HG02840 (cell line): Measurements from ENCODE around the gene MET.

Experiments used
- ATAC-seq: cut with Tn5 transposase; IDR thresholded peaks from one replicate; pipeline ENCODE4 v1.9.1; 2021; ENCODE audit warnings: mild to moderate bottlenecking, moderate library complexity, moderate number of reproducible peaks; ENCODE audit not compliant: unreplicated experiment, low FRiP score

MET gene

GRCh38 chr7:116724560-116725231 is 52.7 kb downstream of the MET start:
- ATAC-seq, result no peak

- no peak for ATAC-seq
Observed at GRCh38 chr7:116726149-116726548, 54.2 kb downstream of the MET start.

- no peak for ATAC-seq
Observed at GRCh38 chr7:116726713-116727431, 54.9 kb downstream of the MET start.

GRCh38 chr7:116727432-116728009 is 55.5 kb downstream of the MET start:
- ATAC-seq, result no peak

GRCh38 chr7:116728413-116728812 is 56.4 kb downstream of the MET start:
- no peak for ATAC-seq

GRCh38 chr7:116730097-116731022 is 58.4 kb downstream of the MET start:
- ATAC-seq, result no peak

GRCh38 chr7:116731023-116731395 is 59.0 kb downstream of the MET start:
- no peak for ATAC-seq

- no peak for ATAC-seq
Observed at GRCh38 chr7:116731445-116732335, 59.7 kb downstream of the MET start.

GRCh38 chr7:116732788-116733694 is 61.0 kb downstream of the MET start:
- no peak for ATAC-seq

GRCh38 chr7:116733924-116734580 is 62.1 kb downstream of the MET start:
- ATAC-seq, result no peak

GRCh38 chr7:116734710-116735109 is 62.7 kb downstream of the MET start:
- ATAC-seq, result no peak

- no peak for ATAC-seq
Observed at GRCh38 chr7:116736927-116737715, 65.1 kb downstream of the MET start.

GRCh38 chr7:116738378-116738777 is 66.4 kb downstream of the MET start:
- no peak for ATAC-seq

- ATAC-seq, result no peak
Observed at GRCh38 chr7:116739307-116739706, 67.3 kb downstream of the MET start.

GRCh38 chr7:116740231-116740630 is 68.2 kb downstream of the MET start:
- ATAC-seq, result no peak

- ATAC-seq, result no peak
Observed at GRCh38 chr7:116740755-116741462, 68.9 kb downstream of the MET start.
